GM18511 (cell line): ENCODE results near the gene CTXND1.
"Not testable (repeated sequence)": the region's sequence is repeated elsewhere in the genome, so short reads cannot be mapped to it uniquely, and the experiment has no call there.

Source experiments
- ATAC-seq: cut with Tn5 transposase; IDR thresholded peaks from one replicate; pipeline ENCODE4 v1.9.1; 2021; ENCODE audit warnings: mild to moderate bottlenecking, moderate library complexity; ENCODE audit not compliant: unreplicated experiment

The CTXND1 gene

DNA sequence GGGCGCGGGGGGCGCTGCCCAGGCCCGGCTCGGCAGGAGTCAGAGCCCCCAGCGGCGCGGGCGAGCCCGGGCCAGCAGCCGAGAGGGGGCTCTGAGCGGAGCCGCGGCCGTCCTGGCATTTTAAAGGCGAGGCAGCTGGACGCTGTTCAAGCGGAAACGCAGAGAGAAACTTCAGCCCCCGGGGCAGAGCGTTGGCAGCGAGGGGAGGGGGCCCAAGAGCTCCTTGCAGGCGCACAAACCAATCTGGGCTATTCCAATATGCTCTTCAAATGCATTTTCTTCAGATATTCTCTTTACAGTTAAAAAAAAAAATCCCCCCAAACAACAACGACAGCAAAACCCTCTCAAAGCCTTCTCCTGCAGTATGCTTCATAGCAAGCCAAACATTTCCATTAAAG is at the start of gene CTXND1:
Gene CTXND1 (minus strand): TSS at position 93 of the 398 bp plus-strand sequence. CDS start 50,264 bp downstream, outside the sequence.
- no peak for ATAC-seq

DNA sequence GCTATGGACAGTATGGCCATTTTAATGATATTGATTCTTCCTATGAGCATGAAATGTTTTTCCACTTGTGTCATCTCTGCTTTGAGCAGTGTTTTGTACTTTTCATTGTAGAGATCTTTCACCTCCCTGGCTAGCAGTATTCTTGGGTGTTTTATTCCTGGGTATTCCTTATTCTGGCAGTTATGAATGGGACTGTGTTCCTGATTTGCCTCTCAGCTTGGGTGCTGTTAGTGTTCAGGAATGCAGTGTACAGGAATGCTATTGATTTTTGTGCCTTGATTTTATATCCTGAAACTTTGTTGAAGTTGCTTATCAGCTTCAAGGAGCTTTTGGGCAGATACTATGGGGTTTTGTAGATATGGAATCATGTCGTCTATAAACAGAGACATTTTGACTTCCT is 49.5 kb upstream of the CTXND1 start:
- no peak for ATAC-seq

- not testable (repeated sequence) for ATAC-seq
These were observed 43.8 kb upstream of the CTXND1 start for GRCh38 chr15:80295777-80296176.

DNA sequence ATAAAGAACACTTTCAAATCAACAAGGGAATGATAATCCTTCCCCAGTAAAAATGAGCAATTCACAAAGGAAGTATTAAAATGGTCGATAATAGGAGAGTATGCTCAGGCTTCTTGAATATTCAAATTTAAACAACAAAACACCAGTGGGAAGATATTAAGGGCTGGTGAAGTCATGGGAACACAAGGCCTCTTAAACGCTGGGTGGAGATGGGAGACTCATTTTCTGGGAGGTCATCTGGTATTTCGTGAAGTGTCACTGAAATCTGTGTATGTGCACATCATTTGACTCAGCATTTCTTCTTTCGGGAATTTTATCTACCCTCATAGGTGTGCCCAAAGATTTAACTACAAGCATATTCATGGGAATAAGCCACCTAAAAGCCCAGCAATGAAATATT is 40.1 kb upstream of the CTXND1 start:
- ATAC-seq, result no peak

- ATAC-seq, result not testable (repeated sequence)
These were observed 38.9 kb upstream of the CTXND1 start for GRCh38 chr15:80290891-80291290.

GRCh38 chr15:80289528-80290495 is 37.8 kb upstream of the CTXND1 start:
- ATAC-seq, result no peak

DNA sequence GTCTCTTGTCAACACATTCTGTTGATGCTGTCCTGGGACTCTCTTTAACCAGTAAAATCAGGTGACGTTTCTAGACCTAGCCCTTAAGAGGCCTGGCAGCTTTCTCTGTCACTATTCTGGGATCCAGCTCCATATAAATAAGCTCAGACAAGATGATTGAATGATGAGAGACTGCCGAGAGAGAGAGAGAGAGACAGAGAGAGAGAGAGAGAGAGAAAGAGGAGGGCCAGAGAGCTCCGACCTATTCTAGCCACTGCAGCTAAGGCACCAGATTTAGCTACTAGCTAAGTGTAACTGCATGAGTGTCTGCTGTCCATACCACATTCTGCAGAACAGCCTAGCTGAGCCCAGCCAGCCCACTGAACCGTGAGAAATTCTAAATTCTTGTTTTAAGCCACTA is 36.1 kb upstream of the CTXND1 start:
- no peak for ATAC-seq

DNA sequence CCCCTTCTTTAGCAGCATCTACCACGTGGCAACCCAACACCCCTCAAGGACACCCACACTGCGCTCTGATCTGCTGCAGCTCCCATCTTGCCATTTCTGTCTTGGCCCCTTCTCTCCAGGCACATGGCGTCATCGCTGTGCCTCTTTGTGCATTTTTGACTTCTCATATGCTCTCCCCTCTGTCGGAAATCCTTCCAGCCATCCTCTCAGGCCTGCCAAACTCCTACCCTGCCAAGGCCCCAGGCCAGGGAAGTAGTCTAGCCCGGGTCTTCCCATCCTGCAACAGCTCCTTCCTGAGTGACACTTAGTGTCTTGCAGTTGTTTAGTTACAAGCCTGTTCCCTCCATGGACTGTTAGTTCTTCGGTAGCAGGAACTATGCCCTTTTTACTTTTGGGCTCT is 34.0 kb upstream of the CTXND1 start:
- ATAC-seq, result no peak

- ATAC-seq, result no peak
These were observed 33.4 kb upstream of the CTXND1 start for GRCh38 chr15:80285379-80285778.

GRCh38 chr15:80283531-80283930 is 31.5 kb upstream of the CTXND1 start:
- no peak for ATAC-seq

GRCh38 chr15:80277147-80277546 is 25.1 kb upstream of the CTXND1 start:
- no peak for ATAC-seq

GRCh38 chr15:80275961-80276360 is 23.9 kb upstream of the CTXND1 start:
- ATAC-seq, result no peak

GRCh38 chr15:80274996-80275395 is 23.0 kb upstream of the CTXND1 start:
- ATAC-seq, result no peak

GRCh38 chr15:80274554-80274953 is 22.5 kb upstream of the CTXND1 start:
- no peak for ATAC-seq

- ATAC-seq, result no peak
These were observed 21.0 kb upstream of the CTXND1 start for GRCh38 chr15:80272987-80273386.

GRCh38 chr15:80270472-80270871 is 18.5 kb upstream of the CTXND1 start:
- no peak for ATAC-seq

DNA sequence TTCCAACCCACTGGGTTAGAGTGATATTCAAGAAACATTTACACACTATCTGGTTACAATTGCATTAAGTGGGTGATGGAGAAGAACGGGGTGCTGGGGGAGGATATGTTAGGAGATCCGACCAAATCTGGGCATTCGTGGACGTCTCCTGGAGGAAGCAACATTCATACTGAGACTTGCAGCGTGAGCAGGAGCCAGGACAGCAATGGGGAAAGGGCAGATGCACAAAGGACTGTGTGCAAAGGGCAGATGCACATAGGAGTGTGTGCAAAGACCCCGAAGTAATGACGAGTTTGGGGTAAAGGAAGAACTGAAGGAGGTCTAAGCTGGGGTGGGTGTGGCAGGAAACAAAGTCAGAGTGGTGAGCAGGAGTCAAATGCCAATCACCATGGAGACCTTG is 16.1 kb upstream of the CTXND1 start:
- ATAC-seq, result no peak

DNA sequence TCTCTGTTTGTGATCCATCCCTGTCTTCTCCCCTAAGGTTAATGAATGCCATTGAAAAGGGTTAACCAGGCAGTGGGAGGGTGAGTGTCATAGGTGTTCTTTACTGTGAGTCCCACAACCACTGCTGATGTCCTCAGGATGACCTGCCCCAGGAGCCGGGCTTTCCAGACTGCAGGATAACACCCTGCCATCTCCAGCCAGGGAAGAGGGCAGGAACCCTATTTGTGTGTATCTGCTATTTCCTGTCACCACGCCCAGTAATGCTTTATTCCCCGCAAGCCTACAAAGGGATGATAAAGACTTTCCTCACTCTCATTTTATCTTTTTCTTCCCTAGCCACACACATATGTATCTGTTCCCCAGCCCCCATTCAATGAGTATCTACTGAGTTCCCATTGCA is 15.6 kb upstream of the CTXND1 start:
- no peak for ATAC-seq

- no peak for ATAC-seq
These were observed 14.7 kb upstream of the CTXND1 start for GRCh38 chr15:80266745-80267144.

DNA sequence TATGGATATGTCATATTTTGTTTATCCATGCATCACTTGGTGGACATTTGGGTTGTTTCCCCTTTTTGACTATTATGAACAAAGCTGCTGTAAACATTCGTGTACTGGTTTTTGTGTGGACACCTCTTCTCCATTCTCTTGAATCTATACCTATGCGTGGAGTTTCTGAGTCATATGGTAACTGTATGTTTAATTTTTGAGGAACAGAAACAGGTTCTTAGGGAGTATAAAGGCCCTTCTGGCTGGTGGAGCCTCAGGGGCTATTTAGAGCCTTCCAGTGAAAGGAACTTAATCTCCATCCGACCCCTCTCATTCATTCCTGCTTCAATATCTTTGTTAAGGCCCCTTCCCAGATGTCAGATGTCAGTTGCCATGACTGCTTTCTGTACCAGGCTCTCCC is 14.1 kb upstream of the CTXND1 start:
- ATAC-seq, result no peak

DNA sequence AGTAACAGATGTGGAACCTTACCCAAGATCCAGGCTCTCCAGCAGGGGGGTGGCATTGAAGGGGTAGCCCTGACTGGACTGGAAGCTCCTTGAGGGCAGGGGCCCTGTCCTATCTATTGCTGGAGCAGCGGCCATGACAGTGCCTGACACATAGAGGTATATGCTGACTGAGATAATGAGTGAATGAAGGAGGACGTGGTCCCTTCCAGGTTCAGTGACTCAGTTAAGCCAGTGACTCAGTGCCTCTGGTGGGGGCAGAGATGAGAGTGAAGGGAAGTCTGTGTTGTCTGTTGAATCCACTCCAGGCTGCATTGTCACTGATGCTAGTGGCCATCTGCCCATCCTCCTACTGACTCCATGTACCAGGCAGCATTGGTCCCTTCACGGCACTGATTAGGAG is 13.0 kb upstream of the CTXND1 start:
- no peak for ATAC-seq

GRCh38 chr15:80264031-80264430 is 12.0 kb upstream of the CTXND1 start:
- ATAC-seq, result no peak

DNA sequence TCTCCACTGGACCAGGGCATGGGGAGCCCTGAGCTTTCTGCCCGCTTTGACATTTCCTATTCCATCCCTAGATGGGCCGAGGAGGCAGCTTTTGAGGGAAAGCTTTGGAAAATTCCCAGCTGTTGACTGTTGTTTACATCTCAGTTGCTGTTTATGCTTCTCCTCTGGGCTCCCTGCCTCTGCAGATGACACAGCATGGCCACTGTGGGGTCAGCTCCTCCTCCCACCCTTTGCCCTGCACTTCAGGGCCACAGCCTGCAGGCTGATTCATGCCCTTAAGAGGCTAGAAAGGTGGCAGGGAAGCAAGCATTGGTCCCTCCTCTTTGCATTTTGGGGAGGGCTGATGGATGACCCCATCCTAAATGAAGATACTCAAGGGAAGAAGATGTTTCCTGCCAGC is 8.5 kb upstream of the CTXND1 start:
- ATAC-seq, result no peak
